Measurements from ENCODE around the gene NHSL1.

- TF ChIP-seq CTCF (IDR thresholded peaks at IDR 0.05) (peak; percentile 52 to 88 (median 84)), POLR2AphosphoS5 (IDR thresholded peaks at IDR 0.05) (peak; percentile 94), POLR2A (IDR thresholded peaks at IDR 0.05) (peak; percentile 89)
Observed at GRCh38 chr6:138403801-138404665, 95.3 kb downstream of the NHSL1 start, which contains the start of gene HEBP2.

Data from prostate gland (tissue), 2 donors.